Keratinocyte (primary cell): ENCODE results near the gene LGALS12. TPM values are rescaled to one million over a fixed set of nuclear protein-coding genes. Genes with fewer than 3 reads are reported as not detected.

Source experiments
- DNase-seq: peaks from one replicate; pipeline ENCODE4 v3.0.0-alpha.2; 2011; ENCODE audit warnings: low read depth, missing footprints, low spot score
- FAIRE-seq: peaks from 2 replicates; lab custom pipeline; 2011; peaks lifted over from hg19 to GRCh38; lab: Jason Lieb, UNC
- H2AFZ ChIP-seq: 2 replicates; pipeline ENCODE4 v1.6.0; 2012; ENCODE audit warnings: low read length, control low read depth, inconsistent platforms; ENCODE audit not compliant: control insufficient read depth
- H3K27ac ChIP-seq: 2 replicates; pipeline ENCODE4 v1.5.1; 2011; ENCODE audit warnings: low read length; ENCODE audit not compliant: control insufficient read depth, insufficient read depth
- H3K27me3 ChIP-seq: 3 replicates; pipeline ENCODE4 v1.6.0; 2011; ENCODE audit warnings: low read length; ENCODE audit not compliant: control insufficient read depth, insufficient read depth; ENCODE audit errors: extremely low read depth
- H3K36me3 ChIP-seq, 2 experiments: 2 replicates in 1 of 2; 3 replicates in 1 of 2; pipeline ENCODE4 v1.5.1; 2011; ENCODE audit warnings: low read length in 2 of 2, mild to moderate bottlenecking in 1 of 2; ENCODE audit not compliant: control insufficient read depth in 2 of 2, insufficient read depth in 2 of 2; ENCODE audit errors: extremely low read depth in 1 of 2
- H3K4me1 ChIP-seq: 3 replicates; pipeline ENCODE4 v1.5.1; 2011; ENCODE audit warnings: low read length; ENCODE audit not compliant: control insufficient read depth, insufficient read depth; ENCODE audit errors: extremely low read depth
- H3K4me2 ChIP-seq: 3 replicates; pipeline ENCODE4 v1.6.0; 2011; ENCODE audit warnings: low read depth, low read length; ENCODE audit not compliant: control insufficient read depth, insufficient read depth; ENCODE audit errors: extremely low read depth
- H3K4me3 ChIP-seq, 3 experiments: fragments of 200-600 bp in 1 of 3; sonication (generic) in 1 of 3; 2 replicates in 2 of 3; 3 replicates in 1 of 3; pipeline ENCODE4 v1.5.1; 2011 to 2016; ENCODE audit warnings: low read length in 3 of 3, mild to moderate bottlenecking in 3 of 3, control low read depth in 2 of 3, inconsistent platforms in 1 of 3, low read depth in 1 of 3, mixed read lengths in 1 of 3, mixed run types in 1 of 3, moderate library complexity in 1 of 3; ENCODE audit not compliant: control insufficient read depth in 2 of 3, insufficient read depth in 2 of 3; ENCODE audit errors: extremely low read depth in 1 of 3
- H3K79me2 ChIP-seq: 2 replicates; pipeline ENCODE4 v1.6.0; 2012; ENCODE audit warnings: low read length; ENCODE audit not compliant: control insufficient read depth, insufficient read depth
- H3K9ac ChIP-seq: 3 replicates; pipeline ENCODE4 v1.6.0; 2011; ENCODE audit warnings: low read length; ENCODE audit not compliant: control insufficient read depth, insufficient read depth; ENCODE audit errors: extremely low read depth
- H3K9me1 ChIP-seq: 3 replicates; pipeline ENCODE4 v1.6.0; 2011; ENCODE audit warnings: low read length; ENCODE audit not compliant: control insufficient read depth, insufficient read depth; ENCODE audit errors: extremely low read depth
- H3K9me3 ChIP-seq: 2 replicates; pipeline ENCODE4 v1.5.1; 2012; ENCODE audit warnings: low read depth, low read length; ENCODE audit not compliant: control insufficient read depth
- H4K20me1 ChIP-seq: 3 replicates; pipeline ENCODE4 v1.6.0; 2011; ENCODE audit warnings: low read length; ENCODE audit not compliant: control insufficient read depth, insufficient read depth; ENCODE audit errors: extremely low read depth
- EZH2 ChIP-seq: IDR thresholded peaks from one replicate; pipeline ENCODE4 v1.6.1; 2012; ENCODE audit warnings: inconsistent platforms, mild to moderate bottlenecking, low read length, moderate library complexity
- dilution Hi-C: fragments of 300-500 bp; cut with MboI; formaldehyde crosslinking; loops from one replicate; pipeline ENCODE4 v1.7.0; 2020; ENCODE audit warnings: low sequenced_read_pairs; ENCODE audit not compliant: extremely low pct_ligation_motif_present
- polyA plus RNA-seq, 5 experiments: library from polyadenylated mRNA; depleted of rRNA in 3 of 5; stranded (reverse) in 3 of 5; stranded (forward) in 1 of 5; unstranded in 1 of 5; fragments of >200 nt; gene quantifications; 1 replicate in 1 of 5; 2 replicates in 3 of 5; 3 replicates in 1 of 5; pipeline versions ENCODE4 v1.2.1 to v1.2.3, GENCODE V29; 2011 to 2012; ENCODE audit warnings: missing spikeins in 2 of 5, low read depth in 1 of 5, low replicate concordance in 1 of 5
- TF ChIP-seq, protein P1 (sequence below), 3 experiments: IDR thresholded peaks in 1 of 3; conservative IDR thresholded peaks in 1 of 3; optimal IDR thresholded peaks in 1 of 3; 2 replicates in 2 of 3; 3 replicates in 1 of 3; pipeline versions ENCODE3 to v1.5.1; 2011; ENCODE audit warnings: low read length in 3 of 3, mild to moderate bottlenecking in 3 of 3, moderate library complexity in 2 of 3, control low read depth in 1 of 3, inconsistent platforms in 1 of 3; ENCODE audit not compliant: insufficient read depth in 2 of 3; ENCODE audit errors: extremely low read depth in 1 of 3

Gene LGALS12
- polyA plus RNA-seq, 1 donor (not counting 4 experiments of a cell fraction or from before 2014, with no cell fraction given) = not detected

DNA sequence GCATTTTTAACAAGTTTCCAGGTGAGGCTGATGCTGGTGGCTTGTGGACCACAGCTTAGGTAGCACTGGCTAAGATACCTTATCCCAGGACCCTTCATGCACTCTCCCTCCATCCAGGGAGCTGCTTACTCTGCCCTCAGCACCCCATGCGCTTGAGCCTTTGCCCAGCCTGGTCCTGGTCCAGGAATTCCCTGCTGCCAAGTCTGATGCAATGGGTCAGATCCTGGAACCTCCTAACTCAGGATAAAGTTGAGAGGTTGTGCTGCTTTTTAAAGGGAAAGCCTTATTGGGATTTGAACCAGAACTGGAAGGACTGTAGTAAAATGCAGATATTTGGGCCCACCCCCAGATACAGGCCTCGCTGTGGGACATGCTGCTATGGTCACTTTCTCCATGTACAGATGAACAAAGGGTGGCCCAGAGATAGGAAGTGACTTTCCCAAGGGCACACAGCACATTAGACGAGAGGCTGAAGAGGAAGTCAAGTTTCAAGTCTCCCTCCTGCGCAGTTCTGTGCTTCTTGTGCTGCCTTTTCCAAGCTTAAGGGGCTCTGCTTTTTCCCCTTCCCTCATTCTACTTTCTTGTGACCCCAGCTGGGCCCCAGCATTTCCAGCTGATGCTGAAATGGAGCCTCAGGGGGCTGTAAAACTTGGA, 824 bp upstream of the LGALS12 start:
- dilution Hi-C loops = no loop called here
- no peak for FAIRE-seq

DNA sequence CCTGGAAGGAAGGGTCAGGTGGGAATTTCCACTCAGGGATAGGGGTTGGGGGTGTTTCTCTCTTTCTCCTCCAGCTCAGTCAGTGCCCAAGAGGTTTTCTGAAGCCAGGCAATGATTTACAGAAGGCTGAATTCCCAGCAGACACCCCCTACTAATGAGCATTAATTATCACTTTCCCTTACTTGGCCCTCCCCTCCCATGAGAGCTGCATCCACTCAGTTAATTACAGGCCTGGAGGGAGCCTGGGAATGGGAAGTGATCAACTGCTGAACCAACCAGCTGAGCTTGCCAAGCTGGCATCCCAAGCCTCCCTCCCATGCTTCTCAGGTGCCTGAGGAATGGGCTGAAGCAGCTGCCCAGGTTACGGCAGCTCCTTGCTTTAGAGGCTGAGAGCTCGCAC, 992 bp downstream of the LGALS12 start:
- H3K4me2 ChIP-seq = no peak overlapping the region
- no peaks in the 10 kb centered on the region for H4K20me1 ChIP-seq
- H3K36me3 ChIP-seq = no peaks in the 10 kb centered on the region
- no peak overlapping the region for H2AFZ ChIP-seq
- H3K9ac ChIP-seq = no peak overlapping the region
- no peaks in the 10 kb centered on the region for H3K9me3 ChIP-seq
- FAIRE-seq (no peak), DNase-seq (no peak)
- dilution Hi-C loops = no loop called here
- H3K27me3 ChIP-seq = no peaks in the 10 kb centered on the region
- H3K27ac ChIP-seq = no peak overlapping the region
- TF ChIP-seq, protein P1, sequence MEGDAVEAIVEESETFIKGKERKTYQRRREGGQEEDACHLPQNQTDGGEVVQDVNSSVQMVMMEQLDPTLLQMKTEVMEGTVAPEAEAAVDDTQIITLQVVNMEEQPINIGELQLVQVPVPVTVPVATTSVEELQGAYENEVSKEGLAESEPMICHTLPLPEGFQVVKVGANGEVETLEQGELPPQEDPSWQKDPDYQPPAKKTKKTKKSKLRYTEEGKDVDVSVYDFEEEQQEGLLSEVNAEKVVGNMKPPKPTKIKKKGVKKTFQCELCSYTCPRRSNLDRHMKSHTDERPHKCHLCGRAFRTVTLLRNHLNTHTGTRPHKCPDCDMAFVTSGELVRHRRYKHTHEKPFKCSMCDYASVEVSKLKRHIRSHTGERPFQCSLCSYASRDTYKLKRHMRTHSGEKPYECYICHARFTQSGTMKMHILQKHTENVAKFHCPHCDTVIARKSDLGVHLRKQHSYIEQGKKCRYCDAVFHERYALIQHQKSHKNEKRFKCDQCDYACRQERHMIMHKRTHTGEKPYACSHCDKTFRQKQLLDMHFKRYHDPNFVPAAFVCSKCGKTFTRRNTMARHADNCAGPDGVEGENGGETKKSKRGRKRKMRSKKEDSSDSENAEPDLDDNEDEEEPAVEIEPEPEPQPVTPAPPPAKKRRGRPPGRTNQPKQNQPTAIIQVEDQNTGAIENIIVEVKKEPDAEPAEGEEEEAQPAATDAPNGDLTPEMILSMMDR (optimal IDR thresholded peaks at IDR 0.05 in 1 of 3, IDR thresholded peaks at IDR 0.05 in 1 of 3, conservative IDR thresholded peaks at IDR 0.05 in 1 of 3; ENCODE audit: extremely low read depth in 1 of 3, insufficient read depth in 2 of 3, low read length in 3 of 3) = no peak
- no peak for TF ChIP-seq EZH2
- no peak overlapping the region for H3K4me3 ChIP-seq
- H3K9me1 ChIP-seq = no peaks in the 10 kb centered on the region
- no peaks in the 10 kb centered on the region for H3K79me2 ChIP-seq
- H3K4me1 ChIP-seq = no peaks in the 10 kb centered on the region

More for the DNA sequence above, 824 bp upstream of the LGALS12 start:
- H3K27me3 ChIP-seq = no peaks in the 10 kb centered on the region
- TF ChIP-seq EZH2 = no peak
- TF ChIP-seq, protein P1 (optimal IDR thresholded peaks at IDR 0.05 in 1 of 3, IDR thresholded peaks at IDR 0.05 in 1 of 3, conservative IDR thresholded peaks at IDR 0.05 in 1 of 3; ENCODE audit: extremely low read depth in 1 of 3, insufficient read depth in 2 of 3, low read length in 3 of 3) = no peak
- no peak for DNase-seq
- H3K4me3 ChIP-seq = no peak overlapping the region
- H4K20me1 ChIP-seq = no peaks in the 10 kb centered on the region
- H3K36me3 ChIP-seq = no peaks in the 10 kb centered on the region
- no peak overlapping the region for H3K4me2 ChIP-seq
- peaks cover 2% of the 10 kb centered on the region for H3K9me3 ChIP-seq
- H3K9me1 ChIP-seq = no peaks in the 10 kb centered on the region
- no peak overlapping the region for H2AFZ ChIP-seq
- H3K9ac ChIP-seq = no peak overlapping the region
- H3K27ac ChIP-seq = no peak overlapping the region
- H3K4me1 ChIP-seq = no peaks in the 10 kb centered on the region
- H3K79me2 ChIP-seq = no peaks in the 10 kb centered on the region
